PC-9 (cell line): ENCODE measurements around the gene TTC27. TPM values are rescaled to one million over a fixed set of nuclear protein-coding genes. Genes with fewer than 3 reads are reported as not detected.

ENCODE experiments used
- BruUV-seq: library from RNA; stranded (reverse); fragments of 400-500 nt; replicated peaks from 2 replicates; lab custom pipeline; 2021; lab: Mats Ljungman, UMichigan
- CTCF ChIA-PET: fragments of 300-600 bp; sonication (Branson Sonifier 250); formaldehyde crosslinking; loops from one replicate; lab custom pipeline; 2022; ENCODE audit warnings: antibody characterized with exemption; lab: Charles Lee
- POLR2A ChIA-PET: fragments of 300-600 bp; sonication (Branson Sonifier 250); formaldehyde crosslinking; loops from one replicate; lab custom pipeline; 2022; ENCODE audit warnings: antibody characterized with exemption; ENCODE audit not compliant: unreplicated experiment; lab: Charles Lee
- DNase-seq, 2 experiments: peaks; one replicate each; pipeline versions ENCODE4 v3.0.0 to v3.0.0-alpha.2; 2015 to 2022; ENCODE audit warnings: mixed read lengths in 1 of 2
- H2AFZ ChIP-seq: fragments of 200-600 bp; sonication (generic); 2 replicates; pipeline ENCODE4 v1.8.1; 2017; ENCODE audit warnings: antibody characterized with exemption
- H3F3A ChIP-seq: fragments of 200-600 bp; sonication (generic); 2 replicates; pipeline ENCODE4 v1.8.1; 2017; ENCODE audit warnings: antibody characterized with exemption, mild to moderate bottlenecking, low read depth; ENCODE audit not compliant: insufficient read depth
- H3K27ac ChIP-seq: fragments of 200-600 bp; sonication (generic); 2 replicates; pipeline ENCODE4 v1.6.1; 2016; ENCODE audit warnings: mixed run types
- H3K27me3 ChIP-seq: fragments of 200-600 bp; sonication (generic); 2 replicates; pipeline ENCODE4 v1.6.1; 2016; ENCODE audit warnings: low read depth, mixed run types; ENCODE audit not compliant: insufficient read depth
- H3K36me3 ChIP-seq: fragments of 200-600 bp; sonication (generic); 2 replicates; pipeline ENCODE4 v1.6.1; 2016; ENCODE audit warnings: low read depth, mixed run types
- H3K4me1 ChIP-seq: fragments of 200-600 bp; sonication (generic); replicated peaks from 2 replicates; pipeline ENCODE4 v1.6.1; 2016; ENCODE audit warnings: mixed run types; ENCODE audit not compliant: insufficient read depth
- H3K4me2 ChIP-seq: fragments of 200-600 bp; sonication (generic); 2 replicates; pipeline ENCODE4 v1.6.1; 2017; ENCODE audit warnings: mixed run types
- H3K4me3 ChIP-seq: fragments of 200-600 bp; sonication (generic); 2 replicates; pipeline ENCODE4 v1.6.1; 2016; ENCODE audit warnings: mixed run types
- H3K79me2 ChIP-seq: fragments of 200-600 bp; sonication (generic); 2 replicates; pipeline ENCODE4 v1.6.1; 2017; ENCODE audit warnings: low read depth, mixed run types
- H3K9me2 ChIP-seq: fragments of 200-600 bp; sonication (generic); 2 replicates; pipeline ENCODE4 v1.8.1; 2017; ENCODE audit warnings: mild to moderate bottlenecking; ENCODE audit not compliant: insufficient read depth
- H3K9me3 ChIP-seq: fragments of 200-600 bp; sonication (generic); 2 replicates; pipeline ENCODE4 v1.8.1; 2016; ENCODE audit warnings: low read depth; ENCODE audit not compliant: insufficient read depth
- H4K20me1 ChIP-seq: fragments of 200-600 bp; sonication (generic); 2 replicates; pipeline ENCODE4 v1.8.1; 2017; ENCODE audit not compliant: insufficient read depth
- CTCF ChIP-seq: fragments of 200-600 bp; sonication (generic); conservative IDR thresholded peaks from 2 replicates; pipeline ENCODE4 v1.6.1; 2017; ENCODE audit warnings: mixed run types, antibody characterized with exemption, mild to moderate bottlenecking, moderate library complexity
- EZH2 ChIP-seq: fragments of 200-600 bp; sonication (generic); IDR thresholded peaks from 2 replicates; pipeline ENCODE4 v1.8.0; 2017; ENCODE audit warnings: antibody characterized with exemption, low read depth
- intact Hi-C: fragments of 100-400 bp; cut with micrococcal nuclease; formaldehyde crosslinking; loops from one replicate; pipeline ENCODE4 v1.10.0; 2022; ENCODE audit not compliant: unreplicated experiment
- total RNA-seq: library from RNA; stranded (reverse); gene quantifications from 2 replicates; pipeline ENCODE4 v1.2.3, GENCODE V29; 2021

The TTC27 gene
- total RNA-seq, 1 experiment from 2014 or later = 12.8 TPM

GRCh38 chr2:32804205-32804604, 176.4 kb downstream of the TTC27 start:
- ChIA-PET POLR2A (no interaction called here), CTCF (no interaction called here)
- TF ChIP-seq CTCF (no peak), EZH2 (no peak)
- no peak overlapping the region for H3K4me2 ChIP-seq
- H3K27ac ChIP-seq = no peak overlapping the region
- DNase-seq = no peak
- no TSS peak for BruUV-seq
- H4K20me1 ChIP-seq = no peaks in the 10 kb centered on the region
- peaks cover 36% of the 10 kb centered on the region for H3K4me1 ChIP-seq
- H3K9me3 ChIP-seq = peaks cover 5% of the 10 kb centered on the region; the same call in 1 of the 2 replicates
- H3K36me3 ChIP-seq = no peaks in the 10 kb centered on the region
- no peaks in the 10 kb centered on the region; the same call in 1 of the 2 replicates for H3K79me2 ChIP-seq
- H3K9me2 ChIP-seq = no peaks in the 10 kb centered on the region
- no peak overlapping the region for H2AFZ ChIP-seq
- H3F3A ChIP-seq = peaks cover 22% of the 10 kb centered on the region
- H3K4me3 ChIP-seq = no peak overlapping the region
- H3K27me3 ChIP-seq = no peaks in the 10 kb centered on the region
- intact Hi-C loops = loop anchor here (10.0 kb wide), 1 partner anchor 141 kb away; the partner anchor contains the start of gene LTBP1

GRCh38 chr2:32805104-32806095, 177.6 kb downstream of the TTC27 start:
- intact Hi-C loops = loop anchor here (10.0 kb wide), 1 partner anchor 139 kb away; the partner anchor contains the start of gene LTBP1
- no peaks in the 10 kb centered on the region; the same call in 1 of the 2 replicates for H3K79me2 ChIP-seq
- peak overlapping the region; percentile 57 for H3K4me2 ChIP-seq
- peak overlapping the region; percentile 84 for H3K27ac ChIP-seq
- peak; percentile 16 to 91 for DNase-seq
- H3K9me2 ChIP-seq = no peaks in the 10 kb centered on the region
- ChIA-PET CTCF (no interaction called here), POLR2A (no interaction called here)
- no peak overlapping the region for H3K4me3 ChIP-seq
- peaks cover 37% of the 10 kb centered on the region for H3K4me1 ChIP-seq
- no peaks in the 10 kb centered on the region for H3K36me3 ChIP-seq
- no peaks in the 10 kb centered on the region for H3K27me3 ChIP-seq
- H3F3A ChIP-seq = peaks cover 23% of the 10 kb centered on the region
- H3K9me3 ChIP-seq = peaks cover 5% of the 10 kb centered on the region; the same call in 1 of the 2 replicates
- H4K20me1 ChIP-seq = no peaks in the 10 kb centered on the region
- TF ChIP-seq CTCF (no peak), EZH2 (no peak)
- BruUV-seq = no TSS peak
- H2AFZ ChIP-seq = no peak overlapping the region

GRCh38 chr2:32806857-32807256, 179.0 kb downstream of the TTC27 start:
- peaks cover 26% of the 10 kb centered on the region for H3F3A ChIP-seq
- H4K20me1 ChIP-seq = no peaks in the 10 kb centered on the region
- TF ChIP-seq EZH2 (no peak), CTCF (no peak)
- ChIA-PET POLR2A (interaction anchor here (0.5 kb wide), 1 partner anchor 42 kb away, joined by 6 read pairs; no protein-coding TSS in a partner anchor), CTCF (no interaction called here)
- peaks cover 49% of the 10 kb centered on the region for H3K4me1 ChIP-seq
- intact Hi-C loops = loop anchor here (10.0 kb wide), 1 partner anchor 138 kb away; the partner anchor contains the start of gene LTBP1
- no peaks in the 10 kb centered on the region; the same call in 1 of the 2 replicates for H3K79me2 ChIP-seq
- no peak overlapping the region for H2AFZ ChIP-seq
- no TSS peak for BruUV-seq
- peak in 1 of 2 experiments; percentile 84 for DNase-seq
- no peaks in the 10 kb centered on the region for H3K9me2 ChIP-seq
- H3K4me2 ChIP-seq = peak overlapping the region; percentile 57; the same call in 1 of the 2 replicates
- no peaks in the 10 kb centered on the region for H3K27me3 ChIP-seq
- H3K27ac ChIP-seq = peak overlapping the region; percentile 84; the same call in 1 of the 2 replicates
- H3K9me3 ChIP-seq = peaks cover 5% of the 10 kb centered on the region
- no peak overlapping the region for H3K4me3 ChIP-seq
- H3K36me3 ChIP-seq = no peaks in the 10 kb centered on the region
